HG02870 (cell line): ENCODE data around the gene ANKS1B.
"Not testable (repeated sequence)": the region's sequence is repeated elsewhere in the genome, so short reads cannot be mapped to it uniquely, and the experiment has no call there.

Experiments used
- ATAC-seq: cut with Tn5 transposase; IDR thresholded peaks from one replicate; pipeline ENCODE4 v1.9.1; 2021; ENCODE audit warnings: mild to moderate bottlenecking, moderate library complexity; ENCODE audit not compliant: unreplicated experiment

The ANKS1B gene

GRCh38 chr12:98997899-98998298, 986.8 kb downstream of the ANKS1B start:
- ATAC-seq: no peak

- no peak for ATAC-seq
Measured at GRCh38 chr12:98990648-98991047, 994.1 kb downstream of the ANKS1B start.

GRCh38 chr12:98985156-98985555, 999.6 kb downstream of the ANKS1B start:
- no peak for ATAC-seq

- no peak for ATAC-seq
Measured at GRCh38 chr12:98983647-98984046, 1001.1 kb downstream of the ANKS1B start.

- ATAC-seq: no peak
Measured at GRCh38 chr12:98980508-98980907, 1004.2 kb downstream of the ANKS1B start.

GRCh38 chr12:98977186-98977585, 1007.5 kb downstream of the ANKS1B start:
- no peak for ATAC-seq

- no peak for ATAC-seq
Measured at GRCh38 chr12:98974767-98975381, 1009.9 kb downstream of the ANKS1B start.

GRCh38 chr12:98973395-98973794, 1011.3 kb downstream of the ANKS1B start:
- ATAC-seq: no peak

GRCh38 chr12:98970950-98971349, 1013.8 kb downstream of the ANKS1B start:
- ATAC-seq: no peak

GRCh38 chr12:98970210-98970609, 1014.5 kb downstream of the ANKS1B start:
- ATAC-seq: no peak

GRCh38 chr12:98968896-98969295, 1015.8 kb downstream of the ANKS1B start:
- no peak for ATAC-seq

GRCh38 chr12:98957135-98957534, 1027.6 kb downstream of the ANKS1B start:
- not testable (repeated sequence) for ATAC-seq

GRCh38 chr12:98955284-98955683, 1029.5 kb downstream of the ANKS1B start:
- peak; percentile 92 for ATAC-seq

- ATAC-seq: no peak
Measured at GRCh38 chr12:98954506-98954905, 1030.2 kb downstream of the ANKS1B start.

- no peak for ATAC-seq
Measured at GRCh38 chr12:98951406-98951805, 1033.3 kb downstream of the ANKS1B start.

- ATAC-seq: no peak
Measured at GRCh38 chr12:98948343-98948949, 1036.3 kb downstream of the ANKS1B start.

- no peak for ATAC-seq
Measured at GRCh38 chr12:98945864-98946263, 1038.9 kb downstream of the ANKS1B start.

GRCh38 chr12:98939926-98940325, 1044.8 kb downstream of the ANKS1B start:
- ATAC-seq: no peak

GRCh38 chr12:98939350-98939749, 1045.4 kb downstream of the ANKS1B start:
- ATAC-seq: no peak

GRCh38 chr12:98935847-98936246, 1048.9 kb downstream of the ANKS1B start:
- no peak for ATAC-seq

- ATAC-seq: no peak
Measured at GRCh38 chr12:98922871-98923270, 1061.9 kb downstream of the ANKS1B start.

- ATAC-seq: no peak
Measured at GRCh38 chr12:98918176-98918863, 1066.4 kb downstream of the ANKS1B start.
